Measurements from ENCODE around the gene ASPA. TPM values are rescaled to one million over a fixed set of nuclear protein-coding genes. Genes with fewer than 3 reads are reported as not detected.
"Not testable (repeated sequence)": the region's sequence is repeated elsewhere in the genome, so short reads cannot be mapped to it uniquely, and the experiment has no call there.

The ASPA gene
- not detected for total RNA-seq

- peaks cover 4% of the 10 kb centered on the region for H3K27me3 Mint-ChIP-seq
- peaks cover 3% of the 10 kb centered on the region for H3K4me1 Mint-ChIP-seq
- CTCF ChIA-PET, result no interaction called here
- no peak within 1 kb of the TSS for H3K27ac Mint-ChIP-seq
- ATAC-seq, result no peak
- no peak within 1 kb of the TSS for H3K4me3 Mint-ChIP-seq
- no peaks in the 10 kb centered on the region for H3K9me3 Mint-ChIP-seq (ENCODE audit: low read depth)
- no peak for DNase-seq
- no peaks in the 10 kb centered on the region for H3K36me3 Mint-ChIP-seq
These were observed at the start of gene ASPA for GRCh38 chr17:3475812-3476610. Gene ASPA, plus strand, starts transcription at chr17:3475997. Its CDS starts 163 bp downstream, at chr17:3476160.

- H3K4me3 Mint-ChIP-seq; H3K27ac Mint-ChIP-seq; ATAC-seq; H3K27me3 Mint-ChIP-seq; H3K9me3 Mint-ChIP-seq (ENCODE audit: low read depth); H3K4me1 Mint-ChIP-seq; CTCF ChIA-PET; H3K36me3 Mint-ChIP-seq: not testable (repeated sequence)
- peak; percentile 47 for DNase-seq
These were observed 42.6 kb upstream of the ASPA start for GRCh38 chr17:3433215-3433614.

GRCh38 chr17:3433741-3434140, 42.1 kb upstream of the ASPA start, which contains the start of gene OR1E2:
Gene OR1E2, minus strand, starts transcription at chr17:3433841. Its CDS starts 0 bp downstream, at chr17:3433841.
- H3K4me3 Mint-ChIP-seq, result no peak within 1 kb of the TSS
- H3K27ac Mint-ChIP-seq, result no peak within 1 kb of the TSS
- H3K9me3 Mint-ChIP-seq (ENCODE audit: low read depth), result peaks cover 2% of the 10 kb centered on the region
- peaks cover 2% of the 10 kb centered on the region for H3K27me3 Mint-ChIP-seq
- DNase-seq (no peak), ATAC-seq (no peak)
- H3K4me1 Mint-ChIP-seq, result no peaks in the 10 kb centered on the region
- CTCF ChIA-PET, result no interaction called here
- no peaks in the 10 kb centered on the region for H3K36me3 Mint-ChIP-seq

GRCh38 chr17:3438368-3438767, 37.4 kb upstream of the ASPA start:
- no peak for ATAC-seq
- H3K4me1 Mint-ChIP-seq, result no peaks in the 10 kb centered on the region
- no peak for DNase-seq
- H3K36me3 Mint-ChIP-seq, result no peaks in the 10 kb centered on the region
- H3K9me3 Mint-ChIP-seq (ENCODE audit: low read depth), result no peaks in the 10 kb centered on the region
- CTCF ChIA-PET, result no interaction called here
- peaks cover 15% of the 10 kb centered on the region for H3K27me3 Mint-ChIP-seq
- no peak overlapping the region for H3K4me3 Mint-ChIP-seq
- no peak overlapping the region for H3K27ac Mint-ChIP-seq

- CTCF ChIA-PET, result no interaction called here
- no peak overlapping the region for H3K4me3 Mint-ChIP-seq
These were observed 35.3 kb upstream of the ASPA start for GRCh38 chr17:3440451-3440850.

GRCh38 chr17:3447625-3448024, 28.2 kb upstream of the ASPA start:
- Mint-ChIP-seq H3K36me3 (no peaks in the 10 kb centered on the region), H3K4me1 (no peaks in the 10 kb centered on the region), H3K4me3 (no peak overlapping the region), H3K27me3 (peaks cover 19% of the 10 kb centered on the region), H3K9me3 (ENCODE audit: low read depth) (no peaks in the 10 kb centered on the region), H3K27ac (no peak overlapping the region)
- ATAC-seq (no peak), DNase-seq (no peak)
- CTCF ChIA-PET, result no interaction called here

More at GRCh38 chr17:3440451-3440850, 35.3 kb upstream of the ASPA start:
- DNase-seq, result no peak
- H3K36me3 Mint-ChIP-seq, result no peaks in the 10 kb centered on the region
- no peak overlapping the region for H3K27ac Mint-ChIP-seq
- no peaks in the 10 kb centered on the region for H3K4me1 Mint-ChIP-seq
- no peaks in the 10 kb centered on the region for H3K9me3 Mint-ChIP-seq (ENCODE audit: low read depth)
- ATAC-seq, result no peak
- H3K27me3 Mint-ChIP-seq, result peaks cover 22% of the 10 kb centered on the region

GRCh38 chr17:3448059-3448665, 27.6 kb upstream of the ASPA start:
- Mint-ChIP-seq H3K4me1 (no peaks in the 10 kb centered on the region), H3K9me3 (ENCODE audit: low read depth) (no peaks in the 10 kb centered on the region), H3K4me3 (no peak overlapping the region), H3K27ac (no peak overlapping the region), H3K36me3 (no peaks in the 10 kb centered on the region), H3K27me3 (peaks cover 19% of the 10 kb centered on the region)
- ATAC-seq, result no peak
- CTCF ChIA-PET, result no interaction called here
- no peak for DNase-seq

GRCh38 chr17:3466355-3466754, 9.4 kb upstream of the ASPA start:
- DNase-seq; H3K36me3 Mint-ChIP-seq; H3K4me1 Mint-ChIP-seq; H3K9me3 Mint-ChIP-seq (ENCODE audit: low read depth); H3K4me3 Mint-ChIP-seq; H3K27me3 Mint-ChIP-seq; ATAC-seq; H3K27ac Mint-ChIP-seq; CTCF ChIA-PET: not testable (repeated sequence)

- ATAC-seq (no peak), DNase-seq (no peak)
- CTCF ChIA-PET, result no interaction called here
- Mint-ChIP-seq H3K4me3 (no peak overlapping the region), H3K27me3 (peaks cover 2% of the 10 kb centered on the region), H3K27ac (no peak overlapping the region), H3K4me1 (no peaks in the 10 kb centered on the region), H3K36me3 (no peaks in the 10 kb centered on the region), H3K9me3 (ENCODE audit: low read depth) (no peaks in the 10 kb centered on the region)
These were observed 6.3 kb upstream of the ASPA start for GRCh38 chr17:3469529-3469928.

GRCh38 chr17:3471599-3471998, 4.2 kb upstream of the ASPA start, which contains the start of gene SPATA22:
Gene SPATA22, minus strand, starts transcription at chr17:3471819. Its CDS starts 2,494 bp downstream, at chr17:3469325.
- no peak within 1 kb of the TSS for H3K27ac Mint-ChIP-seq
- H3K4me1 Mint-ChIP-seq, result peaks cover 3% of the 10 kb centered on the region

GRCh38 chr17:3472137-3472536, 3.7 kb upstream of the ASPA start:
- CTCF ChIA-PET, result interaction anchor here (0.6 kb wide), 1 partner anchor 138 kb away, joined by 3 read pairs; no protein-coding TSS in a partner anchor
- ATAC-seq (no peak), DNase-seq (no peak)
- H3K4me1 Mint-ChIP-seq, result peaks cover 3% of the 10 kb centered on the region
- peaks cover 2% of the 10 kb centered on the region for H3K27me3 Mint-ChIP-seq
- no peaks in the 10 kb centered on the region for H3K9me3 Mint-ChIP-seq (ENCODE audit: low read depth)
- no peaks in the 10 kb centered on the region for H3K36me3 Mint-ChIP-seq
- H3K4me3 Mint-ChIP-seq, result no peak overlapping the region
- H3K27ac Mint-ChIP-seq, result no peak overlapping the region

More at GRCh38 chr17:3471599-3471998, 4.2 kb upstream of the ASPA start, which contains the start of gene SPATA22:
- no peaks in the 10 kb centered on the region for H3K9me3 Mint-ChIP-seq (ENCODE audit: low read depth)
- no peak for ATAC-seq
- CTCF ChIA-PET, result no interaction called here
- no peak within 1 kb of the TSS for H3K4me3 Mint-ChIP-seq
- no peak for DNase-seq
- no peaks in the 10 kb centered on the region for H3K36me3 Mint-ChIP-seq
- H3K27me3 Mint-ChIP-seq, result peaks cover 2% of the 10 kb centered on the region

GRCh38 chr17:3474212-3474611, 1.6 kb upstream of the ASPA start:
- H3K4me1 Mint-ChIP-seq, result peaks cover 3% of the 10 kb centered on the region
- H3K27me3 Mint-ChIP-seq, result peaks cover 2% of the 10 kb centered on the region

GRCh38 chr17:3475251-3475685, 529 bp upstream of the ASPA start:
- DNase-seq (no peak), ATAC-seq (no peak)
- Mint-ChIP-seq H3K27ac (no peak overlapping the region), H3K9me3 (ENCODE audit: low read depth) (no peaks in the 10 kb centered on the region), H3K36me3 (no peaks in the 10 kb centered on the region), H3K4me3 (no peak overlapping the region), H3K4me1 (peaks cover 3% of the 10 kb centered on the region), H3K27me3 (peaks cover 4% of the 10 kb centered on the region)
- CTCF ChIA-PET, result no interaction called here

More at GRCh38 chr17:3474212-3474611, 1.6 kb upstream of the ASPA start:
- H3K36me3 Mint-ChIP-seq, result no peaks in the 10 kb centered on the region
- no peak overlapping the region for H3K4me3 Mint-ChIP-seq
- DNase-seq (no peak), ATAC-seq (no peak)
- CTCF ChIA-PET, result no interaction called here
- H3K27ac Mint-ChIP-seq, result no peak overlapping the region
- no peaks in the 10 kb centered on the region for H3K9me3 Mint-ChIP-seq (ENCODE audit: low read depth)

GRCh38 chr17:3479988-3480387, 4.2 kb downstream of the ASPA start:
- CTCF ChIA-PET, result no interaction called here
- Mint-ChIP-seq H3K4me1 (peaks cover 3% of the 10 kb centered on the region), H3K27ac (no peak overlapping the region), H3K27me3 (peaks cover 26% of the 10 kb centered on the region), H3K9me3 (ENCODE audit: low read depth) (no peaks in the 10 kb centered on the region), H3K4me3 (no peak overlapping the region), H3K36me3 (no peaks in the 10 kb centered on the region)
- ATAC-seq (no peak), DNase-seq (no peak)

Measured in activated CD8-positive, alpha-beta memory T cell treated with anti-CD3 and anti-CD28 coated beads, Interleukin-2, amount 10 ng/mL, durations not matched to agents 7 days and 5 days (primary cell).